ENCODE data around the gene SLC23A2. TPM values are rescaled to one million over a fixed set of nuclear protein-coding genes. Genes with fewer than 3 reads are reported as not detected.
A peak's percentile ranks its signal among the peaks of the same experiment; 100 is the strongest.

The SLC23A2 gene
- total RNA-seq, 1 experiment from 2014 or later = 37.3 TPM

DNA sequence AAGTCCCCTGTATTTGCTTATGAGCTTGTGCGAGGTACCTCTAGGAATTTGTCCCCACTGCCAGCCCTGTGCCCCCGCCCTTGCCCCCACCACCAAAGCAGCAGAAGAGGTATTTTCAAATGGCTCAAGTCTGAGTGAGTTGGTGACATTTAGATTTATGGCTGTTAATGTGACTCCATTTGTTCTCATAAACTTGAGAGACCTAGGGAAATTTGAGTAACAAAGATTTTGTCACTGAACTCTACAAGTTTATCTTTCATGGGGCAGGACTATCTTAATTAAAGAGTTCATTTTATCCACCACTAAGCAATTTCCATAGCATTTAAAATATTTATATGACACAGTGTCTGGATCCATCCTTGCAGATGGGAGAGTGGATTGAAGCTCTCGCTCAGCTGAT, 171.1 kb downstream of the SLC23A2 start:
- BruUV-seq (replicated peaks) = no TSS peak
- TF ChIP-seq, protein P1, sequence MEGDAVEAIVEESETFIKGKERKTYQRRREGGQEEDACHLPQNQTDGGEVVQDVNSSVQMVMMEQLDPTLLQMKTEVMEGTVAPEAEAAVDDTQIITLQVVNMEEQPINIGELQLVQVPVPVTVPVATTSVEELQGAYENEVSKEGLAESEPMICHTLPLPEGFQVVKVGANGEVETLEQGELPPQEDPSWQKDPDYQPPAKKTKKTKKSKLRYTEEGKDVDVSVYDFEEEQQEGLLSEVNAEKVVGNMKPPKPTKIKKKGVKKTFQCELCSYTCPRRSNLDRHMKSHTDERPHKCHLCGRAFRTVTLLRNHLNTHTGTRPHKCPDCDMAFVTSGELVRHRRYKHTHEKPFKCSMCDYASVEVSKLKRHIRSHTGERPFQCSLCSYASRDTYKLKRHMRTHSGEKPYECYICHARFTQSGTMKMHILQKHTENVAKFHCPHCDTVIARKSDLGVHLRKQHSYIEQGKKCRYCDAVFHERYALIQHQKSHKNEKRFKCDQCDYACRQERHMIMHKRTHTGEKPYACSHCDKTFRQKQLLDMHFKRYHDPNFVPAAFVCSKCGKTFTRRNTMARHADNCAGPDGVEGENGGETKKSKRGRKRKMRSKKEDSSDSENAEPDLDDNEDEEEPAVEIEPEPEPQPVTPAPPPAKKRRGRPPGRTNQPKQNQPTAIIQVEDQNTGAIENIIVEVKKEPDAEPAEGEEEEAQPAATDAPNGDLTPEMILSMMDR (IDR thresholded peaks at IDR 0.05; ENCODE audit: insufficient read depth in 1 of 2, low read depth in 1 of 2, low read length in 1 of 2, severe bottlenecking in 1 of 2, unreplicated experiment in 1 of 2) = no peak
- Mint-ChIP-seq H3K27me3 (ENCODE audit: insufficient read depth, unreplicated experiment) (peaks cover 4% of the 10 kb centered on the region), H3K4me3 (ENCODE audit: unreplicated experiment) (no peak overlapping the region), H3K36me3 (ENCODE audit: insufficient read depth, unreplicated experiment) (no peaks in the 10 kb centered on the region), H3K27ac (ENCODE audit: unreplicated experiment) (no peak overlapping the region), H3K4me1 (ENCODE audit: low read depth, unreplicated experiment) (no peaks in the 10 kb centered on the region), H3K9me3 (ENCODE audit: unreplicated experiment) (no peaks in the 10 kb centered on the region)
- H3K27me3 ChIP-seq (replicated peaks; ENCODE audit: control insufficient read depth, insufficient read depth, low read length) = no peaks in the 10 kb centered on the region
- ChIA-PET POLR2A (no interaction called here), CTCF (interaction anchor here (0.7 kb wide), 1 partner anchor 125 kb away, joined by 3 read pairs; no protein-coding TSS in a partner anchor)
- H3K4me3 ChIP-seq (ENCODE audit: low read depth, low read length) = no peak overlapping the region
- no peaks in the 10 kb centered on the region for H3K36me3 ChIP-seq (ENCODE audit: control insufficient read depth, insufficient read depth, low read length)
- no peaks in the 10 kb centered on the region for H3K4me1 ChIP-seq
- intact Hi-C loops (cut with micrococcal nuclease; ENCODE audit: unreplicated experiment) = no loop called here
- H3K9me3 ChIP-seq = no peaks in the 10 kb centered on the region
- DNase-seq = no peak

DNA sequence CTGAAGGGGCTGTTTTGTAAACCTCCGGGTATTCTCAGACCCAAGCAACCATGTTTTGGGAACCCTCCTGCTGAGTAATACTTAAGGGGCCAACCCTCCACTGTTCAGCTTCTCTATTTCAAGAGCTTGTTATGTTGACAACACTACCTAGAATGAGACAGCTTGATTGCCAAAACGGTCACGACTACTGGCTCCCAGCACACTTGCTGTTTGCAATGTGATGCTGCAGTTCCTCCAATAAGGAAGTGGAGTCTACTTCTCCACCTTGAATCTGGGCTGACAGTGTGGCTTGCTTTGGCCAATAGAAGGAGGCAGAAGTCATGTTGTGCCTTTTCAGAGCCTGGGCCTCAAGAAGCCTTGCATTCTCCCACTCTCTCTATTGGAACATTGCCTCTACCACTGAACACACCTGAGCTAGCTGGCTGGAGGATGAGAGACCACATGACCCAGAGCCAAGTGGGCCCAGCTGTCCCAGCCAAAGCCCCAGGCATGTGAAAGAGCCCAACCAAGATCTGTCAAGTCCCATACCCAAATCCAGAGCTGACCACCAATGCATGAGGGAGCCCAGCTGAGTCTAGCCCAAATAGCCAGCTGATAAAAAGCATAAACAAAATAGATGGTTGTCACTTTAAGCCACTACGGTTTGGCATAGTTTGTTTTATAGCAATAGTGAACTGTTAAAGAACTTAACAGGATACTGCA, 171.6 kb downstream of the SLC23A2 start:
- DNase-seq = peak in 1 of 2 experiments; percentile 27
- TF ChIP-seq, protein P1 (IDR thresholded peaks at IDR 0.05; ENCODE audit: insufficient read depth in 1 of 2, low read depth in 1 of 2, low read length in 1 of 2, severe bottlenecking in 1 of 2, unreplicated experiment in 1 of 2) = no peak
- no TSS peak for BruUV-seq (replicated peaks)
- CTCF ChIA-PET = interaction anchor here (0.7 kb wide), 1 partner anchor 125 kb away, joined by 3 read pairs; no protein-coding TSS in a partner anchor
- no peak overlapping the region for H3K27ac Mint-ChIP-seq (ENCODE audit: unreplicated experiment)
- peaks cover 4% of the 10 kb centered on the region for H3K27me3 Mint-ChIP-seq (ENCODE audit: insufficient read depth, unreplicated experiment)
- H3K27me3 ChIP-seq (replicated peaks; ENCODE audit: control insufficient read depth, insufficient read depth, low read length) = no peaks in the 10 kb centered on the region
- no peak overlapping the region for H3K4me3 ChIP-seq (ENCODE audit: low read depth, low read length)
- intact Hi-C loops (cut with micrococcal nuclease; ENCODE audit: unreplicated experiment) = no loop called here
- H3K4me1 ChIP-seq = 0 out of 2 replicates have a peak, but pooled peaks cover 1% of the 10 kb centered on the region
- H3K9me3 Mint-ChIP-seq (ENCODE audit: unreplicated experiment) = no peaks in the 10 kb centered on the region
- no peaks in the 10 kb centered on the region for H3K9me3 ChIP-seq
- H3K4me1 Mint-ChIP-seq (ENCODE audit: low read depth, unreplicated experiment) = no peaks in the 10 kb centered on the region
- no peak overlapping the region for H3K4me3 Mint-ChIP-seq (ENCODE audit: unreplicated experiment)
- H3K36me3 ChIP-seq (ENCODE audit: control insufficient read depth, insufficient read depth, low read length) = no peaks in the 10 kb centered on the region
- POLR2A ChIA-PET = no interaction called here
- H3K36me3 Mint-ChIP-seq (ENCODE audit: insufficient read depth, unreplicated experiment) = no peaks in the 10 kb centered on the region

DNA sequence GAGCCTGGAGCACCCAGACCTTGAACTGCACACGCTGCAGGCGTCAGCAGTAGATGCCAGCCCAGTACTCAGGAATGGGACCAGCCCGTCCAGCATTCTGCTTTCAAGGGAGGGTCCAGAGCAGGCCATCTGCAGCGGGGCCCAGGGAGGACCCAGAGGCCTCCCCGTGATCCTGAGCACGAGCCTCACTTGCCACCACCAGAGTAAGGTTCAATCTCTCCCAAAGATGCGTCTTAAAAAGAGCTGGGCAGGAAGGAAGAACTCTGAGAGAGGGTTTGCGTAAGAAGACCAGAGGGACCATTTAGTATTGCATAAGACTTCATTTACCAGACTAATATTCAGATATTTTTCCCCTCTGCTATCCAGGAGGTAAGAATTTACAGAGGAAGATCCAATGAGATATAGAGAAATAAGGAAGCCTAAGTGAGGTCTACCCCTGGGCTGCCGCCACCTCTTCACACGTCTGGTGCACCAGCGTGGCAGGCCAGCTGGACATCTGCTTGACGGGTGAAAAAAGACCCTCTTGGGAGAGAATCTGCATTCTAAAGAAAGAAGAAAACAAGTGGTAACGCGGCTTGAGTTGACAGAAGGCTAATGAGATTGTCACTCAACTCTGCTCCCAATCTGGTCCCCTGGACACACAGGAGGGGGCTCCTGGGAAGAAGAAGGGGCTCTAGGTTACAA, 172.3 kb downstream of the SLC23A2 start:
- Histone ChIP-seq H3K4me1 (peaks cover 8% of the 10 kb centered on the region), H3K4me3 (ENCODE audit: low read depth, low read length) (no peak overlapping the region)

More for the DNA sequence above, 172.3 kb downstream of the SLC23A2 start:
- Mint-ChIP-seq H3K27me3 (ENCODE audit: insufficient read depth, unreplicated experiment) (peaks cover 4% of the 10 kb centered on the region), H3K4me1 (ENCODE audit: low read depth, unreplicated experiment) (peaks cover 4% of the 10 kb centered on the region), H3K4me3 (ENCODE audit: unreplicated experiment) (no peak overlapping the region), H3K9me3 (ENCODE audit: unreplicated experiment) (no peaks in the 10 kb centered on the region), H3K27ac (ENCODE audit: unreplicated experiment) (no peak overlapping the region), H3K36me3 (ENCODE audit: insufficient read depth, unreplicated experiment) (peaks cover 4% of the 10 kb centered on the region)
- no peak for DNase-seq
- ChIA-PET POLR2A (no interaction called here), CTCF (no interaction called here)
- H3K27me3 ChIP-seq (replicated peaks; ENCODE audit: control insufficient read depth, insufficient read depth, low read length) = no peaks in the 10 kb centered on the region
- H3K9me3 ChIP-seq = no peaks in the 10 kb centered on the region
- TF ChIP-seq, protein P1 (IDR thresholded peaks at IDR 0.05; ENCODE audit: insufficient read depth in 1 of 2, low read depth in 1 of 2, low read length in 1 of 2, severe bottlenecking in 1 of 2, unreplicated experiment in 1 of 2) = no peak
- BruUV-seq (replicated peaks) = no TSS peak
- H3K36me3 ChIP-seq (ENCODE audit: control insufficient read depth, insufficient read depth, low read length) = no peaks in the 10 kb centered on the region
- intact Hi-C loops (cut with micrococcal nuclease; ENCODE audit: unreplicated experiment) = no loop called here
